ENCODE measurements around the gene DTX4. TPM values are rescaled to one million over a fixed set of nuclear protein-coding genes. Genes with fewer than 3 reads are reported as not detected.
A peak's percentile ranks its signal among the peaks of the same experiment; 100 is the strongest.

The DTX4 gene
- total and polyA plus RNA-seq, 2 of the 4 experiments (the other 2 are of a cell fraction), result 2.7 to 3.0 TPM

- no peak overlapping the region for H3K56ac ChIP-seq (ENCODE audit: extremely low read depth, insufficient read depth, low read length)
- H3K23ac ChIP-seq (ENCODE audit: low read depth, low read length), result no peak overlapping the region
- ChIA-PET CTCF (no interaction called here), POLR2A (ENCODE audit: unreplicated experiment) (no interaction called here)
- peaks cover 17% of the 10 kb centered on the region for H3K9me1 ChIP-seq (ENCODE audit: insufficient read depth, low read length)
- ATAC-seq (ENCODE audit: low read depth) (peak; percentile 16; the same call in 1 of the 2 replicates), DNase-seq (no peak)
- BruUV-seq (replicated peaks), result no TSS peak
- dilution Hi-C loops (cut with HindIII; ENCODE audit: low sequenced_read_pairs, unreplicated experiment) (no loop called here), in situ Hi-C loops (cut with MboI; ENCODE audit: low sequenced_read_pairs) (no loop called here), intact Hi-C loops (cut with micrococcal nuclease) (no loop called here)
- H3K79me1 ChIP-seq (ENCODE audit: low read depth in 1 of 2, low read length in 2 of 2), result peaks cover 0 to 23% of the 10 kb centered on the region in 2 experiments; a peak in 2 of 4 replicates
- peaks cover 14% of the 10 kb centered on the region for H3K4me1 ChIP-seq (ENCODE audit: control insufficient read depth, insufficient read depth, low read length)
- no peak for TF ChIP-seq USF2 (IDR thresholded peaks at IDR 0.05; ENCODE audit: low read depth, low read length)
- TF ChIP-seq RAD21 (IDR thresholded peaks at IDR 0.05; ENCODE audit: low read length), result no peak
- TF ChIP-seq RCOR1 (IDR thresholded peaks at IDR 0.05; ENCODE audit: insufficient replicate concordance, low read length), result no peak
- TF ChIP-seq ELK1 (IDR thresholded peaks at IDR 0.05; ENCODE audit: borderline replicate concordance, low read depth, low read length), result no peak
- TF ChIP-seq BHLHE40 (IDR thresholded peaks at IDR 0.05; ENCODE audit: low read depth, low read length), result no peak
- no peak for TF ChIP-seq FOS (IDR thresholded peaks at IDR 0.05; ENCODE audit: low read depth, low read length)
- TF ChIP-seq MXI1 (IDR thresholded peaks at IDR 0.05; ENCODE audit: borderline replicate concordance, low read depth, low read length), result no peak
- TF ChIP-seq CTCF (conservative IDR thresholded peaks at IDR 0.05; ENCODE audit: low read depth, low read length), result no peak
- no peak for TF ChIP-seq MAZ (IDR thresholded peaks at IDR 0.05; ENCODE audit: borderline replicate concordance, low read depth, low read length)
- TF ChIP-seq MAFK (IDR thresholded peaks at IDR 0.05; ENCODE audit: low read depth, low read length), result no peak
- TF ChIP-seq NFE2L2 (IDR thresholded peaks at IDR 0.05; ENCODE audit: low read depth, low read length), result no peak
- no peak for TF ChIP-seq SMC3 (IDR thresholded peaks at IDR 0.05; ENCODE audit: low read depth, low read length)
- H2BK20ac ChIP-seq (ENCODE audit: low read depth, low read length), result no peak overlapping the region
- WGBS, 2 experiments (ENCODE audit: extremely low coverage in 2 of 2, insufficient read length in 1 of 2), result 67% methylated on average over 1 of the region's 4 CpGs; no CpG with 5 or more reads in 1 of the 2 experiments
- no peak overlapping the region for H3K4me2 ChIP-seq (ENCODE audit: low read depth, low read length)
- no peak overlapping the region for H4K5ac ChIP-seq (ENCODE audit: low read depth, low read length)
- no peak overlapping the region for H2BK5ac ChIP-seq (ENCODE audit: low read depth, low read length, poor library complexity, severe bottlenecking)
- H3K27me3 ChIP-seq (ENCODE audit: control insufficient read depth, insufficient read depth, low read length), result no peaks in the 10 kb centered on the region
- no peak overlapping the region for H3K4ac ChIP-seq (ENCODE audit: low read depth, low read length)
- no peaks in the 10 kb centered on the region for H3K9me3 ChIP-seq (ENCODE audit: control insufficient read depth, insufficient read depth, low read length)
- no peak overlapping the region for H4K91ac ChIP-seq (ENCODE audit: insufficient read depth, low read depth, low read length)
- peaks cover 34% of the 10 kb centered on the region for H3K36me3 ChIP-seq (ENCODE audit: control insufficient read depth, insufficient read depth, low read length)
- no peak overlapping the region for H3K9ac ChIP-seq (ENCODE audit: low read depth, low read length)
- no peak overlapping the region for H3K4me3 ChIP-seq (ENCODE audit: insufficient read depth, low read depth, low read length)
- no peak overlapping the region for H2AK9ac ChIP-seq (replicated peaks; ENCODE audit: low read depth, low read length, poor library complexity)
- H2AFZ ChIP-seq (replicated peaks; ENCODE audit: low read length, poor library complexity), result no peak overlapping the region
- no peak overlapping the region for H2AK5ac ChIP-seq (ENCODE audit: low read depth, low read length)
- 0 out of 2 replicates have a peak, but pooled peaks cover 4% of the 10 kb centered on the region for H4K20me1 ChIP-seq (ENCODE audit: insufficient read depth, low read length)
- H4K8ac ChIP-seq (ENCODE audit: low read depth in 2 of 2, low read length in 2 of 2), result no peak overlapping the region
- H2BK120ac ChIP-seq (ENCODE audit: low read depth, low read length), result peak overlapping the region; percentile 53; the same call in 1 of the 2 replicates
- no peak overlapping the region for H2BK15ac ChIP-seq (ENCODE audit: low read depth, low read length)
- H3K27ac ChIP-seq (ENCODE audit: insufficient read depth, low read length), result no peak overlapping the region
- H3K14ac ChIP-seq (replicated peaks; ENCODE audit: low read depth, low read length), result no peak overlapping the region
- H3K18ac ChIP-seq (ENCODE audit: low read depth, low read length), result no peak overlapping the region; the same call in 1 of the 2 replicates
Observed at GRCh38 chr11:59188954-59189353, 17.0 kb downstream of the DTX4 start.
